HUES64 (cell line): ENCODE results near the gene LARGE2.
A peak's percentile ranks its signal among the peaks of the same experiment; 100 is the strongest.

Source experiments
- H3K27ac ChIP-seq: 2 replicates; pipeline ENCODE4 v1.7.0; 2013; ENCODE audit warnings: low read depth, low read length, inconsistent platforms
- H3K27me3 ChIP-seq: 2 replicates; pipeline ENCODE4 v1.6.1; 2013; ENCODE audit warnings: mild to moderate bottlenecking, low read length; ENCODE audit not compliant: insufficient read depth
- H3K36me3 ChIP-seq: 2 replicates; pipeline ENCODE4 v1.6.1; 2013; ENCODE audit warnings: mild to moderate bottlenecking, low read length; ENCODE audit not compliant: insufficient read depth
- H3K4me1 ChIP-seq: 2 replicates; pipeline ENCODE4 v1.6.1; 2013; ENCODE audit warnings: mild to moderate bottlenecking, low read length, moderate library complexity; ENCODE audit not compliant: insufficient read depth
- H3K4me3 ChIP-seq: 2 replicates; pipeline ENCODE4 v1.5.1; 2013; ENCODE audit warnings: mild to moderate bottlenecking, low read length, moderate library complexity
- H3K9ac ChIP-seq: 2 replicates; pipeline ENCODE4 v1.6.1; 2013; ENCODE audit warnings: mild to moderate bottlenecking, low read depth, low read length
- H3K9me3 ChIP-seq: 2 replicates; pipeline ENCODE4 v1.6.1; 2013; ENCODE audit warnings: low read depth, low read length; ENCODE audit not compliant: insufficient read depth
- WGBS: fragments of 150-250, 120-280 bp; methylation state at CpG from one replicate; pipeline ENCODE4 v1.1.7; 2013; ENCODE audit warnings: missing lambda C conversion rate; 5-methylcytosine and 5-hydroxymethylcytosine counted together

The LARGE2 gene

DNA sequence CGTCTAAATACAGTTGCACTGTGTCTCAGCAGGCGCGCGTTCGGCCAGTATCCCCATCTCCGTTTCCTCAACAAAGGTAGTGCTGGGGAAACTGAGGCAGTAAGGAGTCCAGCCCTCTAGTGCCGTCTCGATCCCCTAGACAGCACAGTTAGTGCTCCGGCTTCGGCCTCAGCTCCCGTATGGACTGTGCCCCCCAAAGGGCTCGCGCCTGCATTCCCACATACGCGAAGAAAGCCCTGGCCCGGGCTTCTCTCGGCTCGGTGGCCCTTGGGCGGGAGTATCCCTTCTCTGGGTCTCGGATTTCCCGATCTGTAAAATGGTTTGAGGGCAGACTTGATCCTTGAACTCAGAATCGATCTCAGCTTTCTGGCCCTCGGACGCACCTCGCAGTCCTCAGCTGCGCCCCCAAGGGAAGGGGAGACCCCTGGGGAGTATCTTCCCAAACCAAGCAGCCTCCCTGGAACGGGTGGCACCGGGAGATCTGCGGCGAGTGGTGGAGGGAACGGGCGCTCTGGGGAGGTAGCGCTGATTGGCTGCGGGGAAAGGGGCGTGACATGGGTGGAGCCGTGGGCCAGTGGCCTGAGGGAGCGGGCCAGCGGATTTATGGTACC is 4.0 kb upstream of the LARGE2 start:
- Histone ChIP-seq H3K27me3 (peaks cover 21% of the 10 kb centered on the region), H3K9me3 (no peaks in the 10 kb centered on the region), H3K9ac (peak overlapping the region; percentile 76), H3K27ac (peak overlapping the region; percentile 96), H3K4me3 (peak overlapping the region; percentile 99), H3K36me3 (peaks cover 22% of the 10 kb centered on the region), H3K4me1 (peaks cover 10% of the 10 kb centered on the region; the same call in 1 of the 2 replicates)
- WGBS = under 1% methylated on average over 36 of the region's 38 CpGs

GRCh38 chr11:45918962-45919675 is 3.3 kb upstream of the LARGE2 start:
- peaks cover 15% of the 10 kb centered on the region for H3K36me3 ChIP-seq
- H3K9me3 ChIP-seq = no peaks in the 10 kb centered on the region
- 82% methylated on average over 7 of the region's 7 CpGs for WGBS
- H3K27ac ChIP-seq = no peak overlapping the region
- H3K4me1 ChIP-seq = peaks cover 10% of the 10 kb centered on the region; the same call in 1 of the 2 replicates
- H3K27me3 ChIP-seq = peaks cover 22% of the 10 kb centered on the region
- no peak overlapping the region for H3K9ac ChIP-seq
- H3K4me3 ChIP-seq = peak overlapping the region; percentile 99

GRCh38 chr11:45919806-45920530 is 2.5 kb upstream of the LARGE2 start:
- Histone ChIP-seq H3K4me1 (peaks cover 10% of the 10 kb centered on the region; the same call in 1 of the 2 replicates), H3K36me3 (peaks cover 13% of the 10 kb centered on the region), H3K4me3 (no peak overlapping the region), H3K27ac (peak overlapping the region; percentile 65; the same call in 1 of the 2 replicates), H3K9ac (no peak overlapping the region), H3K9me3 (no peaks in the 10 kb centered on the region), H3K27me3 (peaks cover 22% of the 10 kb centered on the region)
- 70% methylated on average over 13 of the region's 13 CpGs for WGBS

- Histone ChIP-seq H3K4me3 (peak overlapping the region; percentile 66), H3K4me1 (peaks cover 10% of the 10 kb centered on the region; the same call in 1 of the 2 replicates), H3K9ac (no peak overlapping the region), H3K27me3 (peaks cover 22% of the 10 kb centered on the region), H3K9me3 (no peaks in the 10 kb centered on the region), H3K27ac (peak overlapping the region; percentile 80; the same call in 1 of the 2 replicates), H3K36me3 (peaks cover 10% of the 10 kb centered on the region; the same call in 1 of the 2 replicates)
- 86% methylated on average over 6 of the region's 6 CpGs for WGBS
These were observed 1.7 kb upstream of the LARGE2 start for GRCh38 chr11:45920531-45921477.

DNA sequence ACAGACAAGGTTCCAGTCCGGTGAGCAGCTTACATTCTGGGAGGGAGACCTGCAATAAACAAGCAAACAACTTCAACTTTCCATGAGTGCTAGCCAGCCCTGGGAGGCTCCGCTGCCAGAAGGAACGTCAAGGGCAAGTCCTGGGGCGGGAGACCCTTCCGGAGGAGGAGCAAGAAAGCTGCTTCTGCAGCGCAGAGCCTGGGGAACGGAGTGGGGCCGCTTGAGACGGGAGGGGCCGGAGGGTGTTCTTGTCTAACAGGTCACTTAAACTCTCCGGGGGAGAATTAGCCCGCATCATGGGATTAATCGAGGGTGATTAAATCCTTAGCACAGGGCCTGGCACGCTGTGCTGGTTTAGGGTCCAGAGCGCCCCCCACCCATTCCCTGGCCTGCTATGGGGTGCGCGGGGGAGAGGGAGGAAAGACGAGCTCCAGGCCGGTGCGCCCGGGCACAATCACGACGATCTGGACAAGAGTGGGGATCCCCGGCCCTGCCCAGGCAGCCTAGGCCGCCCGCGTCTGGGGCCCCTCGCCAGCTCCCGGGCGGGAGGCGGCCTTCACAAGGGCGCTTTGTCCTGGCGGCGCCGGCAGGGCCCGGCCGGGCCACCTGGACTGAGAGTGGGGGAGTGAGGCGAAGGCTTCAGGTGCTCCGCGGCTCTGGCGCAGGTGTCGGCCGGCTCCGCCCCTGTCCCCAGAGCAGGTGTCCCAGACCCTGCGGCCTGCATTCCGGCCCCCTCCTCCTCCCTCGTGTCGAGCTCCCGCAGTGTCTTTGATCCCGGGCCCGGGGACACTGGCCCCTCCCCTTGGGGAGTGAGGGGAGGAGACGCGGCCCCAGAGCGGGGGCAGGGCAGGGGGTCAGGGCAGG is 663 bp upstream of the LARGE2 start:
- peaks cover 10% of the 10 kb centered on the region; the same call in 1 of the 2 replicates for H3K4me1 ChIP-seq
- H3K9ac ChIP-seq = peak overlapping the region; percentile 71; the same call in 1 of the 2 replicates
- no peaks in the 10 kb centered on the region for H3K9me3 ChIP-seq
- H3K27me3 ChIP-seq = peaks cover 22% of the 10 kb centered on the region
- WGBS = 2% methylated on average over 54 of the region's 54 CpGs
- H3K36me3 ChIP-seq = peaks cover 19% of the 10 kb centered on the region; the same call in 1 of the 2 replicates
- H3K4me3 ChIP-seq = peak overlapping the region; percentile 66
- H3K27ac ChIP-seq = peak overlapping the region; percentile 80; the same call in 1 of the 2 replicates

- Histone ChIP-seq H3K9me3 (no peaks in the 10 kb centered on the region), H3K4me3 (no peak overlapping the region), H3K36me3 (peaks cover 38% of the 10 kb centered on the region; the same call in 1 of the 2 replicates), H3K9ac (no peak overlapping the region), H3K27ac (no peak overlapping the region), H3K4me1 (peaks cover 10% of the 10 kb centered on the region; the same call in 1 of the 2 replicates), H3K27me3 (peaks cover 22% of the 10 kb centered on the region)
- WGBS = 89% methylated on average over 22 of the region's 22 CpGs
These were observed 1.8 kb downstream of the LARGE2 start for GRCh38 chr11:45924036-45924915.

GRCh38 chr11:45924927-45925326 is 2.5 kb downstream of the LARGE2 start:
- H3K9ac ChIP-seq = no peak overlapping the region
- no peak overlapping the region for H3K27ac ChIP-seq
- H3K4me1 ChIP-seq = peaks cover 10% of the 10 kb centered on the region; the same call in 1 of the 2 replicates
- H3K4me3 ChIP-seq = no peak overlapping the region
- H3K36me3 ChIP-seq = peaks cover 38% of the 10 kb centered on the region; the same call in 1 of the 2 replicates
- no peaks in the 10 kb centered on the region for H3K9me3 ChIP-seq
- H3K27me3 ChIP-seq = peaks cover 22% of the 10 kb centered on the region
- 96% methylated on average over 6 of the region's 6 CpGs for WGBS

GRCh38 chr11:45925550-45925949 is 3.1 kb downstream of the LARGE2 start:
- 94% methylated on average over 2 of the region's 3 CpGs for WGBS
- Histone ChIP-seq H3K36me3 (peaks cover 40% of the 10 kb centered on the region; the same call in 1 of the 2 replicates), H3K27me3 (peaks cover 20% of the 10 kb centered on the region), H3K9ac (no peak overlapping the region), H3K9me3 (no peaks in the 10 kb centered on the region), H3K4me3 (no peak overlapping the region), H3K27ac (no peak overlapping the region), H3K4me1 (peaks cover 7% of the 10 kb centered on the region; the same call in 1 of the 2 replicates)

DNA sequence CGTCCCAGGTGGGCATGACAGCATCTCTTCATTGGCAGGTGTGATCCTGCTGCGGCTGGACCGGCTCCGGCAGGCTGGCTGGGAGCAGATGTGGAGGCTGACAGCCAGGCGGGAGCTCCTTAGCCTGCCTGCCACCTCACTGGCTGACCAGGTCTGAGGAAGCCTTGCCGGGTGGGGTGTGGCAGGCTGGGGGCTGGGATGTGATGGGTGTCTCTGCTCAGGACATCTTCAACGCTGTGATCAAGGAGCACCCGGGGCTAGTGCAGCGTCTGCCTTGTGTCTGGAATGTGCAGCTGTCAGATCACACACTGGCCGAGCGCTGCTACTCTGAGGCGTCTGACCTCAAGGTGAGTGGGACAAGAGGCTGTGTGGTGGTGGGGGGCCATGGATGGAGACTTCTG is 3.5 kb downstream of the LARGE2 start:
- WGBS = 90% methylated on average over 12 of the region's 12 CpGs
- peaks cover 42% of the 10 kb centered on the region; the same call in 1 of the 2 replicates for H3K36me3 ChIP-seq
- H3K9ac ChIP-seq = no peak overlapping the region
- no peaks in the 10 kb centered on the region for H3K9me3 ChIP-seq
- peaks cover 5% of the 10 kb centered on the region; the same call in 1 of the 2 replicates for H3K4me1 ChIP-seq
- no peak overlapping the region for H3K4me3 ChIP-seq
- H3K27ac ChIP-seq = no peak overlapping the region
- peaks cover 15% of the 10 kb centered on the region for H3K27me3 ChIP-seq
